HG02759 (cell line): ENCODE data around the gene BCL7B.
"Not testable (repeated sequence)": the region's sequence is repeated elsewhere in the genome, so short reads cannot be mapped to it uniquely, and the experiment has no call there.

Source experiments
- ATAC-seq: cut with Tn5 transposase; IDR thresholded peaks from one replicate; pipeline ENCODE4 v1.9.1; 2021; ENCODE audit warnings: mild to moderate bottlenecking, moderate library complexity; ENCODE audit not compliant: unreplicated experiment

BCL7B gene

GRCh38 chr7:73557397-73558257 is at the start of gene BCL7B:
TSS of gene BCL7B (minus strand) at chr7:73557690. CDS start at chr7:73557578, 112 bp downstream.
- ATAC-seq: peak; percentile 60

GRCh38 chr7:73605601-73606220 is 48.2 kb upstream of the BCL7B start:
- ATAC-seq: no peak

GRCh38 chr7:73602721-73603651 is 45.5 kb upstream of the BCL7B start:
- no peak for ATAC-seq

GRCh38 chr7:73599916-73600315 is 42.4 kb upstream of the BCL7B start:
- no peak for ATAC-seq

- no peak for ATAC-seq
These were observed 41.8 kb upstream of the BCL7B start for GRCh38 chr7:73599151-73599882.

GRCh38 chr7:73597978-73598782 is 40.7 kb upstream of the BCL7B start:
- ATAC-seq: no peak

GRCh38 chr7:73596191-73597065 is 38.9 kb upstream of the BCL7B start:
- ATAC-seq: no peak

GRCh38 chr7:73595358-73595757 is 37.9 kb upstream of the BCL7B start:
- ATAC-seq: no peak

GRCh38 chr7:73593207-73594045 is 35.9 kb upstream of the BCL7B start:
- no peak for ATAC-seq

- no peak for ATAC-seq
These were observed 29.4 kb upstream of the BCL7B start for GRCh38 chr7:73586911-73587310.

- no peak for ATAC-seq
These were observed 27.7 kb upstream of the BCL7B start for GRCh38 chr7:73585196-73585595.

GRCh38 chr7:73582664-73583202 is 25.2 kb upstream of the BCL7B start:
- no peak for ATAC-seq

GRCh38 chr7:73581006-73581405 is 23.5 kb upstream of the BCL7B start:
- ATAC-seq: not testable (repeated sequence)

- peak; percentile 90 for ATAC-seq
These were observed 21.0 kb upstream of the BCL7B start, which contains the start of gene TBL2 for GRCh38 chr7:73578342-73579128. TSS of gene TBL2 (minus strand) at chr7:73578579. CDS start at chr7:73578549, 30 bp downstream.

- ATAC-seq: peak; percentile 16
These were observed 20.3 kb upstream of the BCL7B start for GRCh38 chr7:73577627-73578341.

GRCh38 chr7:73573791-73574190 is 16.3 kb upstream of the BCL7B start:
- ATAC-seq: no peak
